Keratinocyte (primary cell): ENCODE data around the gene DFFA.

Source experiments
- EZH2 ChIP-seq: IDR thresholded peaks from one replicate; pipeline ENCODE4 v1.6.1; 2012; ENCODE audit warnings: inconsistent platforms, mild to moderate bottlenecking, low read length, moderate library complexity
- TF ChIP-seq, protein P1 (sequence below), 3 experiments: IDR thresholded peaks in 1 of 3; conservative IDR thresholded peaks in 1 of 3; optimal IDR thresholded peaks in 1 of 3; 2 replicates in 2 of 3; 3 replicates in 1 of 3; pipeline versions ENCODE3 to v1.5.1; 2011; ENCODE audit warnings: low read length in 3 of 3, mild to moderate bottlenecking in 3 of 3, moderate library complexity in 2 of 3, control low read depth in 1 of 3, inconsistent platforms in 1 of 3; ENCODE audit not compliant: insufficient read depth in 2 of 3; ENCODE audit errors: extremely low read depth in 1 of 3

DNA sequence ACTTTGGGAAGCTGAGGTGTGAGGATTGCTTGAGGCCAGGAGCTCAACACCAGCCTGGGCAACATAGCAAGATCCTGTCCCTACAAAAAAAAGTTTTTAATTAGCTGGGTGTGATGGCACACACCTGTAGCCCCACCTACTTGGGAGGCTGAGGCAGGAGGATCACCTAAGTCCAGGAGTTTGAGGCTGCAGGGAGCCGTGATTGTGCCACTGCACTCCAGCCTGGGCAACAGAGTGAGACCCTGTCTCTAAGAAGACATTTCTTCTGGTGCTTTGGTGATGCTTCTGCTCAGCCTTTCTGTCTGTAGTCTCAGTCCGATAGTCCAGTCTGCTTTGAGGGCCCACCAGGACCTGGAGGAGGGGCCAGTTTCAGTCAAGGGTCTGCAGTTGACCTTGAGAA is 65.1 kb downstream of the DFFA start:
- no peak for TF ChIP-seq EZH2
- TF ChIP-seq, protein P1, sequence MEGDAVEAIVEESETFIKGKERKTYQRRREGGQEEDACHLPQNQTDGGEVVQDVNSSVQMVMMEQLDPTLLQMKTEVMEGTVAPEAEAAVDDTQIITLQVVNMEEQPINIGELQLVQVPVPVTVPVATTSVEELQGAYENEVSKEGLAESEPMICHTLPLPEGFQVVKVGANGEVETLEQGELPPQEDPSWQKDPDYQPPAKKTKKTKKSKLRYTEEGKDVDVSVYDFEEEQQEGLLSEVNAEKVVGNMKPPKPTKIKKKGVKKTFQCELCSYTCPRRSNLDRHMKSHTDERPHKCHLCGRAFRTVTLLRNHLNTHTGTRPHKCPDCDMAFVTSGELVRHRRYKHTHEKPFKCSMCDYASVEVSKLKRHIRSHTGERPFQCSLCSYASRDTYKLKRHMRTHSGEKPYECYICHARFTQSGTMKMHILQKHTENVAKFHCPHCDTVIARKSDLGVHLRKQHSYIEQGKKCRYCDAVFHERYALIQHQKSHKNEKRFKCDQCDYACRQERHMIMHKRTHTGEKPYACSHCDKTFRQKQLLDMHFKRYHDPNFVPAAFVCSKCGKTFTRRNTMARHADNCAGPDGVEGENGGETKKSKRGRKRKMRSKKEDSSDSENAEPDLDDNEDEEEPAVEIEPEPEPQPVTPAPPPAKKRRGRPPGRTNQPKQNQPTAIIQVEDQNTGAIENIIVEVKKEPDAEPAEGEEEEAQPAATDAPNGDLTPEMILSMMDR (optimal IDR thresholded peaks at IDR 0.05 in 1 of 3, IDR thresholded peaks at IDR 0.05 in 1 of 3, conservative IDR thresholded peaks at IDR 0.05 in 1 of 3; ENCODE audit: extremely low read depth in 1 of 3, insufficient read depth in 2 of 3, low read length in 3 of 3): no peak
